HG03460 (cell line): ENCODE measurements around the gene A2M.

Experiments
- ATAC-seq: cut with Tn5 transposase; IDR thresholded peaks from one replicate; pipeline ENCODE4 v1.9.1; 2021; ENCODE audit not compliant: unreplicated experiment

The A2M gene

GRCh38 chr12:9122091-9122609, 6.4 kb upstream of the A2M start:
- ATAC-seq, result no peak

DNA sequence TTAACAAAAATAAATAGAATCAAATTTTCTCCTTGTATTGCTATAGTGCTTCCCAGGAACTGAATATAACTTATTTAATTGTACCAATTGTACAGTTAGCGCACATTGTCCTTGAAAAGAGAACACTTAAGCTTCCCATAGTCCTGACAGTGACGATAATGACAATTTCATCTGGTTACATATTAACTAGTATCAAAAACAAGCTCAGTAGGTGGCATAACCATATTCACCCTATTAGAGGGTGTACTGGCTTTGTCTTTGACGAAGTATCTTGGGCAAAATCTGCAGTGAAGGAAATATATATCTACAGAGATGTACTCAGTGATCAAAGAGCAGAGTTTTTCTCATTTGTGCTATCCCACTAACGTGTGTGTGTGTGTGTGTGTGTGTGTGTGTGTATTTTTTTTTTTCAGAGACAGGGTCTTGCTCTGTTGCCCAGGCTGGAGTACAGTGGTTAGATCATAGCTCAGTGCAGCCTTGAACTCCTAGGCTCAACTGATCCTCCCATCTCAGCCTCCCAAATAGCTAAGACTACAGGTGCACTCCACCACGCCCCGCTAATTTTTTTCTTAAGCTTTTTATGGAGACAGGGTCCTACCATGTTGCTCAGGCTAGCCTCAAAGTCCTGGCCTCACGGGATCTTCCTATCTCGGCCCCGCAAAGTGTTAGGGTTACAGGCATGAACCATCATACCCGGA, 4.9 kb upstream of the A2M start:
- no peak for ATAC-seq

DNA sequence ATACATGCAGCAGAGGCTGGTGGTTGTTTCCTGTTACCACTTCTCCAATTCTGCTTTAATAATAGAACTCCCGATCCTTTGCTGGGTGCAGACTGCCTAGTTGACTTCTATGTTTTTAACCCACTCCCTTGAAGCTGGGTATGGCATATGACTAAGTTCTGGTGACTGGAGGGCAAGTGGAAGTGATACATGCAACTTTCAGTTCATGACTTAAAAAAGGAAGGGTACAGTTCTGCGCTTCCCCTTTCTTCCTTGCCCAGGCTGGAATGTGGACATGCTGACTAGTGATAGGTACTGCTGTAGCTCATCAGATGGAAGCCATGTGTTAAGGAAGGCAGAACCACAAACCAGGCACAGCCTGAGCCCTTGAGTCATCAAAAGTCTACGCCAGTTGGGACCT, 2.4 kb upstream of the A2M start:
- ATAC-seq, result no peak

DNA sequence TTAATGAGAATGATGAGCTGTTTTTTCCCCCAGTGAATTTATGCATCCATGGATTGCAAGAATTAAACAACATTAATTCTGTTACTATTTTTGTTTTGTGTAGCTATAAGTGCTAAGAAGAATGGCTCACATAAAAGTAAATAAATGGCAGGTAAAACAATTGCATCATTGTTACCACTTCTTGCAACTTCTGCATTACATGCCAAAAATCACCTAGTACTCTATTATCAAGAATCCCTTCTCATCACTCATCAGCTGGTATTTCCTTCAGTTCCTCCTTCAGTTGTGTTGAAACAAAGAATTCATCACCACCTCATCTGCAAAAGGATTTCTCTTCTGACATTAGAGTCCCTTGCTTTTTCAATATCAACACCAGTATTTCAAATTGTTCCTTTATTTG, 773 bp downstream of the A2M start:
- ATAC-seq, result no peak

GRCh38 chr12:9113987-9114309, 1.8 kb downstream of the A2M start:
- ATAC-seq, result no peak

DNA sequence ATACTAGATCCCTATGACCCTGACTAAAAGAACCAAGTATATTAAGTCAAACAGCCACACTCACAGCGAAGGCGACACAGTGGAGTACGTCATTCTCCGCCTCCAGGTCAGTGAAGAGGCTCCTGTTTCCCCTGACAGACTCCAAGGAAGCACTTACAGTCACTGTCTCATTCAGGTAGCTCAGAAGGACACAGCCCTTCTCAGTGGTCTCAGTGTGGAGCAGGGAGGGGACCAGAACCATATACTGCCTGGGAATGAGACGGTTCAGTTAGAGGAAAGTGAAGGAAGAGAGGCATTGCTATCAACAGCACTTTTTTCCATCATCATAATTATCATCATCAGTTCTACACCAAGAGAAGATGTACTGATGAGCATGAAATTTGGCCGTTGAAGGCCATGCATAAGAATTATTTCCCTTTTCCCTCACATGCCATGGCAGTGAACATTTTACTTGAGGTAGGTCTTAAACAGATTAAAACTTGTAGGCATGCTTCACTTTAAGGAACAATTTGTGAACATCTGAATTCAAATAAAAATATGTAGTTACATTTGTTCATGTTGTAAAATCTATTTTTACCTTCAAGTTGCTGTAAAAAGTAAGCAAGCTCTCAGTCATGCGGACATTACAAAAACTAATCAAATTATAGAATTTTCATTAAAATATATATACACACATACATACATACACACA, 2.3 kb downstream of the A2M start:
- no peak for ATAC-seq

DNA sequence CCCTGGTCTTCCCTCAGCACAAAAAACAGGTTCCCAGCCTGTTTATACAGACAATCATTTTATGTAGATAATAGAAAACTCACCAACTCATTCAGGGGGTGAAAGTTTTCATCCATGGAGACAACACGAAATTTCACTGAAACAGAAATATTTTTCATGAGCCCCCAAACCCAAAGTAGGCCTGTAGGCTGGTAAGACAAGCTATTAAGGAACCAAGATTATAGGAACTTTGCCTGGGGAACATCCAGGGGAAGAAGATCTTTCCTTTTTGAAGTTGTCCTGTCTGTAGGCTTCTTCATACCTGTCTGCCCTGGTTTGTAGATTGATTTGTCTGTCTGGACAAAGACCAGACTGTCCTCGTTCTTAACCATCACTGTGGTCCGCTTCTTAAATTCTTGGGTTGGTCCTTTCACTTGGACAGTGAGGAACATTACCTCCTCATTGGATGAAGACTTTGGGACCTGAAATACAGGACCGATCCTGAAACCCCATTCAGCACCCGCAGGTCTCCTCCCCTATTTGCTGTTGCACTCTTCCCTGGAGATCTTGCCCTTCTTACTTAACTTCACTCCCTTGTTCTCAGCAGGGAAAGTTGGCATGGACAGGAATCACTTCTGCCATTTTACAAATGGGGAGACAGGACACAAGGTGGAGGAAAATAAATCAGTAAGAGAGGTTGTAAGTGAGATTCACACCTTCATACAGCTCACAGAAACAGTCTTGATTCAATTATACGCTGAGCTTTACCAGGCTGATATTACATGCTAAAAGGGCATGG, 3.5 kb downstream of the A2M start:
- ATAC-seq, result no peak

DNA sequence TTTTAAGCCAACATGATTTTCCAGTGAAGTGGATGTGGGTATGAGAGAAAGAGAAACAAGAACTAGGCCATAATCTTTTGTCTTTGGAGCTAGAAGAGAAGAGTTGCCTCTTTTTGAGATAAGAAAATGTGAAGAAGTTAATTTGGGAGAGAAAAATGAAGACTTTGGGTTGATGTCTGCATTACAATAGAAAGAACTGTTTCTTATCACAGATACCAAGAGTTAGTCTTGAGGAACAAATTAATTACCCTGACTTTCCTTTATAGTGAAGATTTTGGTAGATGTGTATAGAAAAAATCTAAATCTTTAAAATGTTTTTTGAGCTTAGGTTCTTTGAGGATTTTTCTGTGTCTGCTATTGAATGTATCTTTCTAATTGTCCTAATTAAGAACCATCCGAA, 4.2 kb downstream of the A2M start:
- ATAC-seq, result no peak

DNA sequence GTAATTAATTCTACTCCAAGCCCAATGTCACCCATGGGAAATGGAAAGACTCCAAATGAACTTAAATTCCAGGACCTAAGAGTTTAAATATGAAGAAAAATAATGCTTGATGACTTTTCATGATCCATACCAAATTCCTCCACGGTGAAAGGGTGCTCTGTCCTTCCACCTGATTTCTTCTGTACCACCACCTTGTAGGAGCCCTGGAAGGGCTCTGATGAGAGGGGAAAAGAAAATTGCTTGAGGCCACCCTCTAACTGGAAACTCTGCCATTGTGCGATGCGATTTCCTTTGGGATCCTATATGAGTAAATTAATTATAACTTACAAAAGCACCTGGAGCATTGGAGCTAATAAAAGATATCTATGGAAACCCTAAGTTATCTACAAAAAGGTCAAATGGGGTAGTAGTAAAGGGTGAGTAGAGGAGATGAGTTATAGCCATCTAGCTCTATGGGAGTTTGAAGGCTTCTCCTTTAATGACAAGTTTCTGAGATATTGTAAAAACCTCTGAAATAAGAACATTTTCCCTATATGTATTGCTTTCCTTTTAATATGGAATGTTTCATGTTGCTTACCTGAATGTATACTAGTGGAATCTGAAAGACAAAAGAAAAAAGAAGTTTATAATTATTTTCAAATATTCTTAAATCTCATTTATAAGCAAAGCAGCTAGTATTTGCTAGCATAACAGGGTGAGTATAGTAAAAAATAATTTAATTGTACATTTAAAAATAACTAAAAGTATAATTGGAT, 5.8 kb downstream of the A2M start:
- no peak for ATAC-seq

DNA sequence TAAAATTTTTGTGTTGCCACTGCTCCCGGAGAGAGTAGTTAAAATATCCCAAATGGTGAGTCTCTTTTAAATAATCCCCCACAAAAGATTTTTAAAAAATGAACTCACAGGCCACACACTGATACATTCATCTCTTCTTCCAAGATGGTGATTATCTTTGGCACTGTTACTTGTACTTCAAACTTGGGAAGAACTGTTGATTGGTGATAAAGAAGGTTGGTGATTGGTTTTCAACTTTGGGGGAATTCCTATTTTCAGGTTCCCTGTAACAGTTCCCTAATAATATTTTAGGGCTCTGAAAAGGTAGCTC, 6.6 kb downstream of the A2M start:
- no peak for ATAC-seq

- no peak for ATAC-seq
Observed at GRCh38 chr12:9108504-9109212, 7.1 kb downstream of the A2M start.

DNA sequence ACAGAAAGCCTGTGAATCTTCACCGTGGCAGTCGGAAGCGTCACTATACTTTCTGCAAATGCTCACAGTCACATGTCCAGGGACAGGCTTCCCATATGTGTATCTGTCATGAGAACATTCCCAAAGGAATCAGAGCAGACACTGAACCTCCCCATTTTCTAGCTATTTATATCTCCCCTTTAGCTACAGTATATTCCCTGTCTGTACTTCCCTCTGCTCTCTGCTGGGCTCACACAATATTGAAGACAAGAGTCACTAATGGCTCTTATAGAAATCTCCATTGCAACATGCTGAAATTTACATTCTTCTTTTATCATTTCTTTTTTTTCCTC, 8.2 kb downstream of the A2M start:
- no peak for ATAC-seq

DNA sequence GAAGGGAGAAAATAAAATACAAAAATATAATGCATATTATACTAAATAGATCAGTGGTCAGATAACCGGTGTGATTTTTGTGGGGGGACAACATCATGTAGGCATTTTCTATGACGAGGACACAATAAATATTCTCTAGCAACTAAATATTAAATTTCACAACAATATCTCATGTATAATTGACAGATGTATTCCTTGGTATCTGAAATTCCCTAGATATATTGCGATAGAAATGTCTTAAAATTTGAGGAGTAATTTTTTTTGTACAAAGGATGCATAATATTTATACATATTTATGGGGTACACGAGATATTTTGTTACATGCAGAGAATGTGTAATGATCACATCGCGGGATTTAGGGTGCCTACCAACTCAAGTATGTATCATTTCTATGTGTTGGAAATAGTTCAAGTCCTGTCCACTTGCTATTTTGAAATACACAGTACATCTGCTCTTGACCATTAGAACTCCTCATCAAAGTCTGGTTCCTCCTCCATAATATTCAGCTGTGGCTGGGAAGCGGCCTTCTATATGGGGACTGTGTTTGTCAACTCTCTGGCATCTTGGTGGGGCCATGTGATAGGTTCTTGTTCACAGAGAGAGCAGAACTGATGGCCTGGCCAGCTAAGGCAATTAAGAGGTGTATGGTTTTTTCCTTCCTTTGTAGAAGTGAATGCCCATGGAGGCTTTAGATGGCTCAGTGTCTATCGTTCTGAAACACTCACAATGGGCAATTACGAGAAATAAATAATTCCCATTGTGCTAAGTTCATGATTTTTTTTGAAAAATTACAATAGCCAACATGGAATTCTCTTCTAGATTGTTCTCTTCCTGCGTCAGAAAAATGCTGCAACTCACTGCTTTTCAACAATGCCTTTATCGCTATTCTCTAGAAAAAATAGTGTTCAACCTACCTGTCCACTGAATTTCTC, 8.8 kb downstream of the A2M start:
- no peak for ATAC-seq

DNA sequence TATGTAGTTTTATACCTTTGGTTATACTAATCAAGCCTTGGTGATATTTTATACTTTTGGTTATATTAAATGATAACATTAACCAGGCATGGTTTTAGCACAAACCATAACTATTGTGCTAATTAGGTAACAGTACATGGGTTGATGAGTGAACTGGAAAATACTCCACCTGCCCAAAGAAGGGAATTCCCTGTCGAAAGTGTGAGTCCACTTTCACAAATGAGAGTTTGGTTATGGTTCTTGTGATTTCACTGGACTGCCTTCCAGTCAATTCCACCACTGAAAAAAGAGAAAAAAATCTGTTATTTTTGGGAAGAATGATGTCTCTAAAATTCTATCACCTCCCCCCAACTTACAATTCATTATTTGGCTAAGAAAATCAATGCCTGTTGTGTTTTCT, 9.7 kb downstream of the A2M start:
- ATAC-seq, result no peak

DNA sequence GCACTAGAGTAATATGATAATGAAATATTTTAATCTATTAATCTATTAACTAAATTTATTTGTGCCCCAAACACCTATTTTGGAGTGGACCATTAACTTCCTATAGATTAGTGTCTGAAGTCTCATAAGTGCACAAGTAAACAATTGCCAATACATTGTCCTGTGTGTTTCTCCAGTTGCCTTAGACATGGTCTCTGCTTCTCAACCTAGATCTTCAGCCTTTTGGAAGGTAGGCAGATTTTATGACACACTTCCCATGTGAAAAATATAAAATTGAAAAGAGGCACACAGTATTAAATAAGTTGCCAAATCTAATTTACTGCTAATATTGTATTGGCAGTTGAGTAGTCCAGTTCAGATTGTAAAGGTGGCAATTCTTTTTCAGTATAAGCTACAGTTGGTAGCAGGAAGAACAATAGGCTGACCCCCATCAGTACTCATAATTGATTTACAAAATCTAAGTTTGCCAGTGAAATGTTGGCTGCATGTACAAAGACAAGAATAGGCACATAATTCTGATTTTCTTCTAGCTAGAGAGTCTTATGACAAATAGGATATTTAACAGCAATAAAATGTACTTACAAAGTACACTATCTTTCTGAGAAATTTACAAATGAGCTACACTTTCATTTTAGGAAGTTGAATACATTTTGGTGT, 10.8 kb downstream of the A2M start:
- ATAC-seq, result no peak

DNA sequence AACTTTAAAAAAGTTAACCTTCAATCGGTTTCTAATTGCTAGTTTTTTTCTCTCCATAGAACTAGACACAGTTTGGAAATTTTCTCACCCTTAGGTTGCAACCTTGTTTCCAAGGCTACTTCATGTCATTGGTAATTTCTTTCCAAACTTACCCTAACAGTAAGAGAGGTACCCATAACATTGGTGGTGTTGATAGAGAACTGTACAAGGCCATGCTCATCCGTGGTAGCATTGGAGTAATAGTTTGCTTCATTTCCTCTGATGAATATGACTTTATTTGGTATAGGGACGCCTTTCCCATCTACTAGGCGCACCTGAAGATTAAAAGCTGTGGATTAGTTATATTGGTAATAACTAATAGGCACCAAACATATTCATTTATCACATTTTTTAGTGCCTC, 11.6 kb downstream of the A2M start:
- ATAC-seq, result no peak

GRCh38 chr12:9103050-9103849, 12.5 kb downstream of the A2M start:
- ATAC-seq, result no peak

DNA sequence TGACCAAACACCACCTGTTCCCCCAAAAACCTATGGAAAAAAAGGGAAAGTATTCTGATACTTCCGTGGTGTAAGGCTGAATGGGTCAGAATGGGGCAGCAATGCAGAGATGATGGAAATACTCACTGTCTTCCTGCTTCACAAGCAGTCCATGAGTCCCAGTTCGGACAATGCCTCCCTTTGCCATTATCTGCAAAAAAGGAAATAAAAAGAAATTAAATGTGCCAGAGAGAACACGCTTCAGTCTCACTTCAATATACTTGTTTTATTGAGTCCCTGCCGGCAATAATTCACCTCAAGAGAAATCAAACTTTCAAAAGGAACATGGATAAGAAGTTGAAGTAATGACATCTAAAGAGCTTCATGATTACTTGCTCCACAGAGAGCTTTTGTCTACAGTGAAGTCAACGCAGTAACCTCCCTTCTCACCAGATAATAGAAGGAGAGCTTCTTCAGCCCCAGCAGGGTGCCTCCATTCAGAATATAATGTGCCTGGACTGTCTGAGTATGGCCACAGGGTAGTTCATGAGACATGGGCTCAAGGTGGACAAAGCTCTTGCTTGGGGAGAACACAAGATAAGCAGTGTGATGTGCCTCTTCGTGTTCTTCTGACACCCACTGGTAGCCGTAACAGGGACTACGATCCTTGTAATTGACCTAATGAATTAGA, 14.6 kb downstream of the A2M start:
- ATAC-seq, result no peak
